Stimulated activated naive CD4-positive, alpha-beta T cell (primary cell): ENCODE data around the gene PPFIA4.

Experiments used
- DNase-seq, 6 experiments: peaks; one replicate each; lab custom pipeline; 2025; lab: John Stamatoyannopoulos, UW

Gene PPFIA4

GRCh38 chr1:203084588-203085527 lies 58.6 kb downstream of the PPFIA4 start:
- DNase-seq = no peak

- no peak for DNase-seq
Measured at GRCh38 chr1:203085528-203086406, 59.5 kb downstream of the PPFIA4 start, which contains the start of gene MYOG. TSS of gene MYOG (minus strand) at chr1:203086012. CDS start at chr1:203085961, 51 bp downstream.

- DNase-seq = no peak
Measured at GRCh38 chr1:203086992-203087763, 60.9 kb downstream of the PPFIA4 start.

DNA sequence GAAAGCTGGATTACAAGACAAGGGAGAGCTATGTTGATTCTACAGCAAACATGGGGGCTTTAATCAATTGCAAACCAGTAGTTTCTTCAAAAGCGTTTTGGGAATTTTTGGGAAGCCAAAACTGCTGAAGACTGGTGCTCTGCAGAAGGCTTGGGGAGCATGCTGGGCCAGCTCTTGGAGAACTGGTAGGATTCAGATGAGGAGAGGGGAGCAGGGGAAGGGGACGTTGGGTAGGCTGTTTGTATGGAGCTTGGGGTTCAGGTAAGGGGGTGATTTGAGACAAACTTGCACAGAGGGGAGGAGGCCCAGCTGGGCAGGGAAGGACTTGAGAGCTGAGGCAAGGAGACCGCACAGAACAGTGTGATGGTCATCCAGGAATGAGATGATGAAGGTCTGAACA lies 62.1 kb downstream of the PPFIA4 start:
- no peak for DNase-seq

GRCh38 chr1:203089001-203089650 lies 62.8 kb downstream of the PPFIA4 start:
- DNase-seq = no peak

DNA sequence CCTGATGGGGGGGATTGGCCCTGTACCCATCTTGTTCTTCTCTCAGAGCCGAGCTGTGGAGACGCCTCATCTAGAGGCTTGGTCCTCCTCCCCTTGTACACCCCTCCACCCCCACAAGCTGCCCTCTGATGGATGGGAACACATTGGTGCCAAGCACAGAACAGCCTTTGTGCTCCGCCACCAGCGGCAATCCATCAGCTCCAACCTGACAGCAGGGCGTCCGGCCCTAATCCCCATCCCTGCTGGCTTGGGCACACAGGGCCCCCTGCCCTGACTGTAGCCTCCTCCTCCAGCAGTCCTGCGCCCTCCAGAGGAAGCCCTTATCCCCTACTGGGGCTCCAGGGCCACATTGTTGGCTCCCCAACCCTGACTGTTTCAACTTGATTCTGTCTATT lies 63.4 kb downstream of the PPFIA4 start:
- DNase-seq = no peak

GRCh38 chr1:203090421-203091198 lies 64.3 kb downstream of the PPFIA4 start:
- no peak for DNase-seq

- DNase-seq = no peak
Measured at GRCh38 chr1:203091199-203091477, 64.8 kb downstream of the PPFIA4 start.

DNA sequence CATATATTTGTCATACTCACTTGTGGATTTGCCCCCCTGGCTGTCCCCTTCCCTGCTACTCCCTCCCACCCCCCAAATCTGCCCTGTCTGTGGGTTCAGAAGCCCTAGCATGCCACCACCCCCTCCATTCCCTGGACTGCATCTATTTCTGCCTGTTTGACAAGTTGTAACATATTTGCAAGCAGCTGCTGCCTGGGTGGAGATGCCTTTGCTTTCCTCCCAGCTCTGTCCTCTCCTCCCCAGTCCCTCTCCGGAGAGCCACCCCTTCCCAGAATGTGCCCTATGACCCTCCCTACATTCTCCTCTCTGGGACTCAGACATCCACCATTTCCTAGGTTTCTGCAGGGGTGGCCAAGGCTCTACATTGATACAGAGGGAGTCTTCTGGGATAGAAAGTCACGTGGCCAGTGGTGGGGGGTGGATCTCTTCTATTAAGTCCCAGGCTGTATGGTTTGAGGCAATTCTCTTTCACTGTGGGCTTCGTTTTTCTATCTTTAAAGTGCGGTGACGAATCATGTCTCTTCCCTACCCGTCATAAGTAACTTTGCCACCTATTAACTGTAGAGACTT lies 65.6 kb downstream of the PPFIA4 start:
- DNase-seq = no peak

- no peak for DNase-seq
Measured at GRCh38 chr1:203093754-203094410, 67.6 kb downstream of the PPFIA4 start.

DNA sequence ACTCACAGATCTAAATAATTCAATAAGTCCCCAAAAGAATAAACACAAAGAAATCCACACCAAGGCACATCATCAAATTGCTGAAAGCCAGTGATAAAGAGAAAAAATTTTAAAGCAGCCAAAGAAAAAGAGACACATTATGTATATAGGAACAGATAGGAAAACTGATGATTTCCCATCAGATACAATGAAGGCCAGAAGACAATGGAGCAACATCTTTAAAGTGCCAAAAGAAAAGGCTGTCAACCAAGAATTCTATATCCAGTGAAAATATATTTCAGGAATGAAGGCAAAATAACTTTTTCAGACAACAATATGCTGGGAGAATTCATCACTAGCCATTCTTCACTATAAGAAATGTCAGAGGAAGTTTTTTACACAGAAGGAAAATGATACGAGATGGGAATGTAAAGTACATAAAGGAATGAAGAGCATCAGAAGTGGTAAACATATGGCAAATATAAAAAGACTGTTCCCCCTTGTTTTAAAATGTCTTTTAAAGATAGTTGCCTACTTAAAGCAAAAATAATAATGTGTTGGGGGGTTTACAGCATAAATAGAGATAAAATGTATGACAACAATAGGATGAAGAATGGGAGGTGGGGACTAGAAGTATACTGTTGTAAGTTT lies 68.9 kb downstream of the PPFIA4 start:
- no peak for DNase-seq

DNA sequence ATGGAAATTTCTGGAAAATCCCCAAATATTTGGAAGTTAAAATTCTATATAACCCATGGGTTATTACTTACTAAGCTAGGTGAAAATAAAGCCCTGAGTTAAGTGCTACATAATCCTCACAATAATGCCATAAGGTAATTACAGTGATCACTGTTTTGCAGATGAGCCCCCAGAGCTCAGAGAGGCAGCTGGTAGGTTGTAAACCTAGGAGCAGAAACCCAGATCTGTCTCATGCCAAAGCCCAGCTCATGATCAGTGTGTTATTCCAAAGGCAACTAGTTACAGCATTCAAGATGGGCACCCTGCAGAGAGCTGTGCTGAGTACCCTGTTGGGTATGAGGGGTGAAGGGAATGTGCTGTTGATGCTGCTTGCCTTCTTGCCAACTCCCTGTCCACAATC lies 70.3 kb downstream of the PPFIA4 start:
- DNase-seq = no peak

GRCh38 chr1:203097001-203097400 lies 70.7 kb downstream of the PPFIA4 start:
- DNase-seq = no peak

DNA sequence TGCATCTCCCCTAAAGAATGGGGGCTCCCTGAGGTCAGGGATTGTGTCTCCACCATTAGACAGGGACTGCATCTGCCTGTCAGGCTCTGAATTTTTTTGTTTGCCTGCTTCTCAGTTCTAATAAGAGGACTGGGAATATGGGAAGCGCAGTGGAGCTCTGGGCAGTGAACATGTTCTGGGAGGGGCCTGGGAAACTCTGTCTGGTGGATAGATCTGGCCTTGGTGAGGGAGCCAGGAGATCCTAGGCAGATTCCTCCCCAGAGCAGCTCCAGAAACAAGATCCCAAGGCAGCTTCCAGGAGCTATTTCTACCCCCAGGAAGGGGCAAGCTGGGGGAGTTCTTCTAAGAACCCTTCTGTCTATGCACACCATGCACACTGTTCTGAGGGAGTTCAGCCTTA lies 72.2 kb downstream of the PPFIA4 start:
- no peak for DNase-seq

GRCh38 chr1:203098914-203099520 lies 72.7 kb downstream of the PPFIA4 start:
- no peak for DNase-seq

GRCh38 chr1:203099805-203100515 lies 73.7 kb downstream of the PPFIA4 start:
- DNase-seq = no peak

GRCh38 chr1:203100516-203100869 lies 74.2 kb downstream of the PPFIA4 start:
- no peak for DNase-seq

DNA sequence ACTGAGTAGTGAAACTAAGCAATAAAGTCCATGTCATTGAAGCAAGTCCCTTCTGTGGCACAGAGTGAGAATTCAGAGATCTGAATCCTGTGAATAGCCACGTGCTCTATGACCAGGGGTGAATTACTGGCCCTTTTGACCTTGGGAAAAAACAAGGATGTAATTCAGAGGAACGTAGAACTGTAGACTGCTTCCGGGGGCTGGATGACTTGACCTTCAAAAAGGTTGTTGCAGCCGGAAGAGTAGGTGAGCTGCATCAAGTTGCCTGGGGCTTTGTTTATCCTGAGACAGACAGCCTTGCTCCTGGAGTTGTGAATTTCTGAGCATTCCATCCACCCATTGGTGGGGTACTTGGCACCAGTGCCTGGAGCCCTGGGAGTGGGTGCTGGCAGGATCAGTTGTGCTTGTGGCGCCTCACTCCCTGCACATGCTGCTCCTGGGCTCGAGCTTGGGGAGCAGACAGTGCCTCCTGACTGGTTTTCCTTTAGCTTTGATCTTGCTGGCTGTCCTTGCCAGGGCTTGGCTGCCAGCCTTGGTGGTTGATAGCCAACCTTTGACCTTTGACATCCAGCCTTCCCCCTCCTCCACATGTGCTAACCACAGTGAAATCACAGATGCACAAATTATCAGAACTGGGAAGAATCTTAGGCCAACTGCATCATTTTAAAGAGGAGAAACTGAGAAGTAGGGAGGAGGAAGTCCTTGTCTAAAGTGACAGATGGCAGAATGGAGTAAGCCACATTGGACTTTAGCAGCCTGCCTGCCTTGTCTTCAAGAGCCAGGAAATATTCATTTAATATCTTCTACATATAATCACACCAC lies 75.7 kb downstream of the PPFIA4 start:
- DNase-seq = no peak
